Heart left ventricle (tissue), 16 donors: ENCODE data around the gene C16orf86. TPM values are rescaled to one million over a fixed set of nuclear protein-coding genes. Genes with fewer than 3 reads are reported as not detected.

Experiments used
- ATAC-seq, 4 donors: fragments of 200-7000 bp; cut with Tn5 transposase; one replicate each; pipeline ENCODE4 v1.9.1; 2020 to 2022; ENCODE audit warnings: moderate library complexity in 4 of 4, mild to moderate bottlenecking in 3 of 4, moderate number of reproducible peaks in 1 of 4
- DNase-seq, 5 donors: peaks; one replicate each; pipeline ENCODE4 v3.0.0-alpha.2; 2020
- H3K27ac ChIP-seq, 12 donors: fragments of 200-600 bp; sonication (generic) in 4 of 12; one replicate each; pipeline versions ENCODE4 v1.5.0 to v1.8.0; 2016 to 2022; ENCODE audit warnings: mild to moderate bottlenecking in 2 of 12
- H3K27me3 ChIP-seq, 9 donors: fragments of 200-600 bp; sonication (generic) in 2 of 9; one replicate each; pipeline versions ENCODE4 v1.5.1 to v1.8.0; 2016 to 2022; ENCODE audit warnings: mild to moderate bottlenecking in 3 of 9
- H3K36me3 ChIP-seq, 9 donors: fragments of 200-600 bp; sonication (generic) in 2 of 9; one replicate each; pipeline versions ENCODE4 v1.5.0 to v1.8.0; 2018 to 2022; ENCODE audit warnings: mild to moderate bottlenecking in 2 of 9
- H3K4me1 ChIP-seq, 12 donors: fragments of 200-600 bp; sonication (generic) in 4 of 12; one replicate each; pipeline versions ENCODE4 v1.5.0 to v1.8.0; 2016 to 2022; ENCODE audit warnings: mild to moderate bottlenecking in 3 of 12
- H3K4me3 ChIP-seq, 12 donors: fragments of 200-600 bp; sonication (generic) in 4 of 12; one replicate each; pipeline versions ENCODE4 v1.5.0 to v1.8.0; 2017 to 2022; ENCODE audit warnings: mild to moderate bottlenecking in 9 of 12, moderate library complexity in 4 of 12
- H3K9me3 ChIP-seq, 12 donors: fragments of 200-600 bp; sonication (generic) in 4 of 12; one replicate each; pipeline versions ENCODE4 v1.5.0 to v1.8.0; 2016 to 2022; ENCODE audit warnings: mild to moderate bottlenecking in 1 of 12
- CTCF ChIP-seq, 12 donors: fragments of 200-600 bp; sonication (generic) in 4 of 12; IDR thresholded peaks; one replicate each; pipeline versions ENCODE4 v1.5.0 to v1.8.0; 2018 to 2022; ENCODE audit warnings: antibody characterized with exemption in 12 of 12, mild to moderate bottlenecking in 5 of 12
- POLR2A ChIP-seq, 2 donors: fragments of 450-650 bp; IDR thresholded peaks; one replicate each; pipeline ENCODE4 v1.6.1; 2017; ENCODE audit warnings: antibody characterized with exemption in 2 of 2, mild to moderate bottlenecking in 2 of 2, moderate library complexity in 2 of 2
- WGBS, 4 donors: extraction: QIAGEN DNeasy Blood & Tissue Kit in 2 of 4; methylation state at CpG; one replicate each; pipeline versions ENCODE4 v1.1.5 to v1.1.7; 2013 to 2018; 5-methylcytosine and 5-hydroxymethylcytosine counted together
- intact Hi-C, 10 donors: fragments of 100-400 bp; cut with DNase I; formaldehyde crosslinking; loops; one replicate each; pipeline versions ENCODE4 v1.11.1 to v1.14.2; 2022
- polyA plus RNA-seq, 2 donors: library from polyadenylated mRNA; stranded (reverse); fragments of 200-250 nt; gene quantifications; one replicate each; pipeline ENCODE4 v1.2.3, GENCODE V29; 2013
- total RNA-seq, 9 donors: library from RNA; depleted of rRNA in 2 of 9; stranded (reverse); fragments of >200 nt in 2 of 9; fragmentation: NEBNext Ultra II Directional in 3 of 9; extraction: Animal tissue kit (Norgen Biotek cat#: 25700) in 3 of 9; gene quantifications; one replicate each; pipeline versions ENCODE4 v1.1.0 to v1.2.4, GENCODE V29; 2016 to 2023
- donor health status: ischemic (EF 13 %, LVEDD 7.1; RV severe dilation, severe dysfunction).
- donor health status: healthy with polysubstance abuse.
- donor health status: DM: no; HTN: yes; CAD: no.
- donor health status: DM: no; HTN: no; CAD: no.
- donor health status: ischemic (EF 25% LVEDD 6.9; RV normal size, moderate dysfunction).
- donor health status: ischemic (EF 25% LVEDD 5.7; RV mildly dilated, moderate dysfunction).
- donor health status: healthy.
- donor health status: DM: yes; HTN: yes; CAD: no.
- donor health status: ischemic (EF 35%, LVEDD 5.7; RV mildly dilated, moderate dysfunction).
- donor health status: nonischemic (EF 11% LVEDD 7.7; RV severe dilation, severe dysfunction).
- donor health status: DM: yes; HTN: yes; CAD: no.
- donor health status: PGD.
- donor health status: ischemic (EF 29% LVEDD 5.4; RV normal size, mild dysfunction).
- donor health status: nonischemic (EF 23%, LVEDD 6.1; RV moderate dilation, normal function).

C16orf86 gene
- total and polyA plus RNA-seq, 11 donors = 2.1 to 11.6 (median 4.3) TPM

GRCh38 chr16:67659675-67660563, 6.7 kb upstream of the C16orf86 start, which contains the start of gene ACD:
TSS of gene ACD (minus strand) at chr16:67660260. CDS start at chr16:67660220, 40 bp downstream.
- Histone ChIP-seq H3K27me3 (peaks cover 0 to 10% (median 2%) of the 10 kb centered on the region in 9 donors), H3K36me3 (peaks cover 0 to 23% (median 0%) of the 10 kb centered on the region in 9 donors), H3K9me3 (no peaks in the 10 kb centered on the region), H3K4me1 (peaks cover 0 to 22% (median 18%) of the 10 kb centered on the region in 12 donors), H3K4me3 (peak within 1 kb of the TSS; percentile 73 to 97 (median 82)), H3K27ac (peak within 1 kb of the TSS; percentile 80 to 97 (median 93))
- DNase-seq (peak; percentile 91 to 95 (median 92)), ATAC-seq (peak; percentile 90 to 95 (median 92))
- WGBS, 4 donors = 0 to 2% (median 1%) methylated on average over 18 to 83 of the region's 83 CpGs
- intact Hi-C loops = loop anchor here in 3 of 10 donors (1.0 to 10.0 kb wide), 3 partner anchors 97 to 175 kb away; partner anchors contain the start of gene CTCF (in 2 of the 3)
- TF ChIP-seq CTCF (IDR thresholded peaks at IDR 0.05) (no peak), POLR2A (IDR thresholded peaks at IDR 0.05) (peak in 1 of 2 donors; percentile 86)

DNA sequence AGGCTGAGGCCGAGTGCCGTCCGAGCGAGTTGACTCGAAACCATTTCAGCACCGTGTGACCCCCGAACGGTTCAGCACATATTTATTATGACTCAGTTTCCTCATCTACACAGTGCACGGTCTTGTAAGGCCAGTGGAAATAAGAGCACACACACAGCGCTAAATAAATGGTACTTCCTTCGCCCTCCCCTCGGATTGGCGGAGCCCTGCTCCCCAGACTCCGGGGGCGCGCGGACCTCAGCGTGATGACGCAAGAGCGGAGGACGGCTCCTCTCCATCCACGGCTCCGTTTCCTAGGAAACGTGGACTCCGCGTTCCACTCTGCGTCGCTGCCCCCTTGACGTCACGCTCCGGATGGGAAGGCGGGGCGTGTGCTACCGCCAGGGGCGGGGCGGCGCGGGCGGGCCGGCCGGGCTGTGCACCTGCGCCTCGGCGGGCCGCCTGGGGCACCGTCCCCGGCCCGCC, 6.0 kb upstream of the C16orf86 start, which contains the start of gene PARD6A:
Gene PARD6A, plus strand, starts transcription at position 397 of the 465 bp plus-strand sequence. CDS start 79 bp downstream, outside the sequence.
- Histone ChIP-seq H3K27ac (peak within 1 kb of the TSS; percentile 80 to 97 (median 93)), H3K4me1 (peaks cover under 1 to 26% (median 20%) of the 10 kb centered on the region in 12 donors), H3K36me3 (peaks cover 0 to 23% (median 0%) of the 10 kb centered on the region in 9 donors), H3K27me3 (peaks cover 0 to 5% (median 0%) of the 10 kb centered on the region in 9 donors), H3K4me3 (peak within 1 kb of the TSS; percentile 73 to 97 (median 82)), H3K9me3 (no peaks in the 10 kb centered on the region)
- ATAC-seq (peak; percentile 84 to 95 (median 87)), DNase-seq (peak; percentile 96 to 98 (median 97))
- TF ChIP-seq CTCF (IDR thresholded peaks at IDR 0.05) (peak in 3 of 12 donors; percentile 14 to 21 (median 15)), POLR2A (IDR thresholded peaks at IDR 0.05) (peak in 1 of 2 donors; percentile 0)
- WGBS, 4 donors = 0 to 1% (median 1%) methylated on average over 13 to 48 of the region's 48 CpGs
- intact Hi-C loops = loop anchor here in 3 of 10 donors (1.0 to 10.0 kb wide), 3 partner anchors 98 to 174 kb away; partner anchors contain the start of gene CTCF (in 2 of the 3)

DNA sequence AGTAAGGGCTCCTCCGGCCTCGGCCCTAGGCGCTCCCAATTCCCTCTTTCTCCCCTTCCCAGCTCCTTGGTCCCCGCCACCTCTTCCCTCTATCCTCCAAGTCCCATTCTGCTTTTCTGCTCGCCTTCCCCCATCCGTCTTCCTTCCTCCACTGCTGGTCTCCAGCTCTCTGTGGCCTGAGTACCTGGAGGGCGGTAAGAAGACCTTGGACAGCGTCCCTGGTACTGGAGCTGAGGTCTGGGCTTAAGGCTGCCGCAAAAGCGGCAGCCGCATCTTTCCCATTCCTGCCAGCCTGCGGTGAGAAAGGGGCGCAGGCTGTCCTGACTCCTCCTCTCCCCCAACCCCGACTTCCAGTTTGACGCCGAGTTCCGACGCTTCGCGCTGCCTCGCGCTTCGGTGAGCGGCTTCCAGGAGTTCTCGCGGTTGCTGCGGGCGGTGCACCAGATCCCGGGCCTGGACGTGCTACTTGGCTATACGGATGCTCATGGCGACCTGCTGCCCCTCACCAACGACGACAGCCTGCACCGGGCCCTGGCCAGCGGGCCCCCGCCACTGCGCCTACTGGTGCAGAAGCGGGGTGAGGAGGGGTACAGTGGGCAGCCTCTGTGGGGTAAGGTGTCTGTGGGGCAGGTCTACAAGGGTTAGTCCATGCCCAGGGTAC, 5.4 kb upstream of the C16orf86 start:
- Histone ChIP-seq H3K9me3 (no peaks in the 10 kb centered on the region), H3K27me3 (no peaks in the 10 kb centered on the region), H3K36me3 (peaks cover 0 to 23% (median 0%) of the 10 kb centered on the region in 9 donors), H3K4me1 (peaks cover 4 to 32% (median 25%) of the 10 kb centered on the region in 12 donors), H3K27ac (peak overlapping the region in 11 of 12 donors; percentile 50 to 97 (median 84)), H3K4me3 (peak overlapping the region in 11 of 12 donors; percentile 73 to 97 (median 84))
- DNase-seq (peak in 2 of 5 donors; percentile 27 to 34), ATAC-seq (no peak)
- intact Hi-C loops = loop anchor here in 2 of 10 donors (2.0 to 10.0 kb wide), 2 partner anchors 98 to 174 kb away; partner anchors contain the start of gene CTCF (in 1 of the 2)
- 12 to 19% (median 15%) methylated on average over 31 to 39 of the region's 39 CpGs for WGBS, 4 donors
- TF ChIP-seq POLR2A (IDR thresholded peaks at IDR 0.05) = no peak
- no peak for TF ChIP-seq CTCF (IDR thresholded peaks at IDR 0.05)
